ENCODE measurements around the gene KCNH5. TPM values are rescaled to one million over a fixed set of nuclear protein-coding genes. Genes with fewer than 3 reads are reported as not detected.

KCNH5 gene
- total RNA-seq, 1 donor from 2014 or later, result 1.4 TPM

- no peak for DNase-seq
Observed at GRCh38 chr14:62743118-62743517, 302.1 kb downstream of the KCNH5 start.

- no peak for DNase-seq
Observed at GRCh38 chr14:62739647-62740046, 305.6 kb downstream of the KCNH5 start.

GRCh38 chr14:62736048-62737043 lies 308.9 kb downstream of the KCNH5 start:
- DNase-seq, result no peak

GRCh38 chr14:62734831-62735230 lies 310.4 kb downstream of the KCNH5 start:
- DNase-seq, result no peak

GRCh38 chr14:62722406-62722805 lies 322.9 kb downstream of the KCNH5 start:
- no peak for DNase-seq

GRCh38 chr14:62718629-62719028 lies 326.6 kb downstream of the KCNH5 start:
- DNase-seq, result no peak

GRCh38 chr14:62711351-62712023 lies 333.8 kb downstream of the KCNH5 start:
- no peak for DNase-seq

GRCh38 chr14:62710811-62711210 lies 334.4 kb downstream of the KCNH5 start:
- no peak for DNase-seq

GRCh38 chr14:62709773-62710172 lies 335.5 kb downstream of the KCNH5 start:
- DNase-seq, result no peak

GRCh38 chr14:62706217-62706616 lies 339.0 kb downstream of the KCNH5 start:
- no peak for DNase-seq

- DNase-seq, result no peak
Observed at GRCh38 chr14:62697461-62697860, 347.8 kb downstream of the KCNH5 start.

GRCh38 chr14:62696929-62697328 lies 348.3 kb downstream of the KCNH5 start:
- DNase-seq, result no peak

- DNase-seq, result no peak
Observed at GRCh38 chr14:62696331-62696924, 348.8 kb downstream of the KCNH5 start.

- DNase-seq, result no peak
Observed at GRCh38 chr14:62694075-62694474, 351.2 kb downstream of the KCNH5 start.

- DNase-seq, result no peak
Observed at GRCh38 chr14:62692490-62693106, 352.7 kb downstream of the KCNH5 start.

- no peak for DNase-seq
Observed at GRCh38 chr14:62691647-62692489, 353.4 kb downstream of the KCNH5 start.

- DNase-seq, result no peak
Observed at GRCh38 chr14:62689733-62690132, 355.5 kb downstream of the KCNH5 start.

GRCh38 chr14:62687818-62688217 lies 357.4 kb downstream of the KCNH5 start:
- DNase-seq, result no peak

GRCh38 chr14:62684376-62684775 lies 360.9 kb downstream of the KCNH5 start:
- no peak for DNase-seq

GRCh38 chr14:62682208-62682607 lies 363.1 kb downstream of the KCNH5 start:
- DNase-seq, result no peak

GRCh38 chr14:62674563-62675237 lies 370.6 kb downstream of the KCNH5 start:
- no peak for DNase-seq

Measured in skin of body (tissue), 2 donors.